Cardiac muscle cell (in vitro differentiated cells and primary cell): ENCODE measurements around the gene EXOC6. TPM values are rescaled to one million over a fixed set of nuclear protein-coding genes. Genes with fewer than 3 reads are reported as not detected.
A peak's percentile ranks its signal among the peaks of the same experiment; 100 is the strongest.

Source experiments
- DNase-seq, 2 donors: peaks; one replicate each; pipeline versions ENCODE4 v3.0.0 to v3.0.0-alpha.2; 2010 to 2017; ENCODE audit warnings: low read depth in 1 of 2, low spot score in 1 of 2
- H3K27ac ChIP-seq: fragments of 200-600 bp; sonication (generic); 2 replicates; pipeline ENCODE4 v1.5.1; 2016
- H3K27me3 ChIP-seq: fragments of 200-600 bp; sonication (generic); 2 replicates; pipeline ENCODE4 v1.6.0; 2016; ENCODE audit warnings: control low read depth
- H3K36me3 ChIP-seq: fragments of 200-600 bp; sonication (generic); 2 replicates; pipeline ENCODE4 v1.5.1; 2016; ENCODE audit warnings: control low read depth
- H3K4me1 ChIP-seq: fragments of 200-600 bp; sonication (generic); 2 replicates; pipeline ENCODE4 v1.8.1; 2017; ENCODE audit warnings: low read depth, mild to moderate bottlenecking, mixed run types
- H3K4me3 ChIP-seq: fragments of 200-600 bp; sonication (generic); 2 replicates; pipeline ENCODE4 v1.5.1; 2016; ENCODE audit warnings: mild to moderate bottlenecking
- H3K9me3 ChIP-seq: fragments of 200-600 bp; sonication (generic); 2 replicates; pipeline ENCODE4 v1.5.1; 2017; ENCODE audit warnings: low read depth, mild to moderate bottlenecking, control low read depth
- CTCF ChIP-seq: IDR thresholded peaks from 2 replicates; pipeline ENCODE4 v1.5.1; 2012; ENCODE audit warnings: low read depth, mild to moderate bottlenecking, low read length
- polyA plus RNA-seq: library from polyadenylated mRNA; unstranded; fragments of >200 nt; fragmentation: Nextera tagmentation; extraction: Ambion mirVana; gene quantifications from 2 replicates; pipeline ENCODE4 v1.2.1, GENCODE V29; 2016
- total RNA-seq: library from RNA; depleted of rRNA; stranded (reverse); fragments of >200 nt; gene quantifications from 2 replicates; pipeline ENCODE4 v1.2.3, GENCODE V29; 2016

Gene EXOC6
- total and polyA plus RNA-seq, 2 experiments from 2014 or later = 5.7 to 6.3 TPM

GRCh38 chr10:93106631-93107072 lies 258.3 kb downstream of the EXOC6 start:
- H3K4me3 ChIP-seq = no peak overlapping the region
- H3K4me1 ChIP-seq = no peaks in the 10 kb centered on the region
- H3K9me3 ChIP-seq = peaks cover 3% of the 10 kb centered on the region
- DNase-seq = peak in 1 of 2 donors; percentile 61
- no peaks in the 10 kb centered on the region for H3K27me3 ChIP-seq
- no peak overlapping the region for H3K27ac ChIP-seq
- no peaks in the 10 kb centered on the region for H3K36me3 ChIP-seq
- no peak for TF ChIP-seq CTCF

Other genes with a start within 250 kb of the EXOC6 start
- 0.32 and 0.89 TPM in 2 replicates for gene HHEX, start 158.6 kb upstream of the EXOC6 start, total RNA-seq
- gene HHEX, start 158.6 kb upstream of the EXOC6 start, polyA plus RNA-seq = 0.43 and 0.61 TPM in 2 replicates
- gene CYP26C1, start 212.3 kb downstream of the EXOC6 start, total RNA-seq = 0.06 and 0.21 TPM in 2 replicates
- 0.06 TPM in 1 of 2 replicates, not detected in the other for gene CYP26C1, start 212.3 kb downstream of the EXOC6 start, polyA plus RNA-seq
- gene CYP26A1, start 225.4 kb downstream of the EXOC6 start, total RNA-seq = 1.2 and 2.1 TPM in 2 replicates
- gene CYP26A1, start 225.4 kb downstream of the EXOC6 start, polyA plus RNA-seq = 1.2 and 3.0 TPM in 2 replicates